ENCODE data around the gene MPPED2. TPM values are rescaled to one million over a fixed set of nuclear protein-coding genes. Genes with fewer than 3 reads are reported as not detected.

The MPPED2 gene
- total RNA-seq, 1 experiment from 2014 or later: 4.7 TPM

GRCh38 chr11:30452114-30452513, 134.0 kb downstream of the MPPED2 start:
- Histone ChIP-seq H3K23me2 (ENCODE audit: insufficient read length, low read depth, low read length, poor library complexity, severe bottlenecking) (no peaks in the 10 kb centered on the region), H2BK20ac (ENCODE audit: low read depth, low read length, poor library complexity, severe bottlenecking) (no peak overlapping the region), H3K79me1 (ENCODE audit: insufficient read depth, low read depth, low read length, poor library complexity, severe bottlenecking) (no peaks in the 10 kb centered on the region), H2BK120ac (ENCODE audit: low read depth, low read length, poor library complexity, severe bottlenecking) (no peak overlapping the region), H4K20me1 (ENCODE audit: control insufficient read depth, insufficient read depth, insufficient read length) (no peaks in the 10 kb centered on the region), H3K27me3 (ENCODE audit: insufficient read depth, low read length) (no peaks in the 10 kb centered on the region), H3K18ac (ENCODE audit: insufficient read length, low read depth, low read length) (no peak overlapping the region), H2BK15ac (ENCODE audit: low read depth, low read length) (no peak overlapping the region), H3K9me3 (ENCODE audit: control insufficient read depth, low read depth, low read length) (no peaks in the 10 kb centered on the region), H2BK12ac (ENCODE audit: insufficient read length, low read depth, low read length) (no peak overlapping the region), H3K79me2 (ENCODE audit: insufficient read depth, low read length) (no peaks in the 10 kb centered on the region), H4K8ac (replicated peaks; ENCODE audit: insufficient read length, low read depth, low read length) (no peak overlapping the region), H2AFZ (ENCODE audit: low read length) (no peak overlapping the region), H3K56ac (ENCODE audit: insufficient read length, low read depth, low read length) (no peak overlapping the region), H3T11ph (ENCODE audit: low read length) (no peak overlapping the region), H3K4ac (ENCODE audit: low read depth, low read length) (no peak overlapping the region), H2BK5ac (ENCODE audit: insufficient read length, low read length) (no peak overlapping the region), H4K91ac (ENCODE audit: insufficient read length, low read depth, low read length) (no peak overlapping the region), H3K23ac (ENCODE audit: insufficient read length, low read depth, low read length) (no peak overlapping the region), H3K4me1 (ENCODE audit: insufficient read depth, low read length) (peaks cover 31% of the 10 kb centered on the region), H3K14ac (ENCODE audit: insufficient read depth, low read length) (no peak overlapping the region), H3K27ac (ENCODE audit: insufficient read length, low read depth, low read length) (no peak overlapping the region), H4K5ac (ENCODE audit: insufficient read length, low read depth, low read length) (no peak overlapping the region), H2AK5ac (ENCODE audit: insufficient read length, low read length) (no peak overlapping the region), H3K4me2 (ENCODE audit: insufficient read depth, insufficient read length, low read length) (no peak overlapping the region), H3K9ac (ENCODE audit: extremely low read depth, insufficient read length, low read length) (no peak overlapping the region)
- no peak for TF ChIP-seq CTCF (conservative IDR thresholded peaks at IDR 0.05)
- WGBS (ENCODE audit: extremely low coverage, insufficient read length, low lambda C conversion rate): no CpG with 5 or more reads among the region's 4 CpGs
- Mint-ChIP-seq H3K9me3 (peaks cover 0 to 4% of the 10 kb centered on the region in 2 experiments; a peak in 1 of 5 replicates), H3K4me1 (peaks cover 55 to 56% of the 10 kb centered on the region in 2 experiments), H3K27me3 (ENCODE audit: low read depth) (peaks cover 61% of the 10 kb centered on the region), H3K36me3 (ENCODE audit: insufficient read depth in 1 of 3, low read depth in 3 of 3) (peaks cover 0 to 4% (median 0%) of the 10 kb centered on the region in 3 experiments; a peak in 3 of 7 replicates), H3K27ac (no peak overlapping the region), H3K4me3 (peak overlapping the region in 1 of 2 experiments; percentile 53; a peak in 2 of 5 replicates)
- no peak for DNase-seq

Measured in H9 (cell line).